Epithelial cell of esophagus (primary cell): Measurements from ENCODE around the gene MAPK8IP3.

Experiments used
- DNase-seq: peaks from one replicate; pipeline ENCODE4 v3.0.0; 2010; ENCODE audit warnings: low read depth
- H3K4me3 ChIP-seq: 2 replicates; pipeline ENCODE4 v1.5.1; 2011; ENCODE audit warnings: mild to moderate bottlenecking, low read length, control low read depth
- TF ChIP-seq, protein P1 (sequence below): IDR thresholded peaks from 2 replicates; pipeline ENCODE4 v1.5.1; 2011; ENCODE audit warnings: low read depth, mild to moderate bottlenecking, low read length, control low read depth, inconsistent platforms; ENCODE audit not compliant: insufficient read depth; ENCODE audit errors: missing control alignments

MAPK8IP3 gene

DNA sequence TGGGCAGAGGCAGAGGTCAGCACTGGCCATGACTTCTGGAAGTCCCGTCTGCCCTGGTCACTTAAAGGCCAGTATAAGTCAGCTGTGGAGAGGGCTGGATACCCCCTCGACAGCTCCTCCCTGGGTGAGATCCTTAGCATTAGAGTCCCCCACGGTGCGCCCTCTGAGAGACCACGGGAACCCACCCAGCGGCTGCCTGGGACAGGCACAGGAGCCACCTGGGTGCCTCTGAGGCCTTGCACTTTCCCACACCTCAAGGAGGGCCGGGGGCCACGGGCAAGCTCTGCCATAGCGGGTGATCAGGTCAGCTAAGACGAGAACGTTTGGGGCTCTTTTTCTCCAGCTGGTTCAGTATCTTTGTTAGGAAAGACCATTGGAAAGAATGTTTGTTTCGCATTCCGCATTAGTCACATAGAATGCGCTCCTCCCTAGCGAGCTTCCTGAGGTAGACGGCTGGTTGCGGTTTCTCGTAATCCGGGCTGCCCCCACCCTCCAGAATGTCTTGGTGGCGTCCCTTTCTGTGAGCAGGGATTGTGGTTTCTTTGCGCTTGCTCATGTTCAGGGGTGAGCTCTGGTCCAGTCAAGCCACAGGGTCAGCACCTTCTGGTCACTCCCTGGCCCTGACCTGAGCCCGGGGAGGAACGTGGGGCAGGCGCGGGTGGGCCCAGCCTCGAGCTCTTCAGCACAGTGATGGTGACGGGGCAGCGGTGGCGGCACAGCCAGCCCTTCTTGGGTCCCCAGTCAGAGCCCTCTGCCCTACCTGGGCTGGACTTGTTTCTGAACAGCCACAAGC, 40.1 kb downstream of the MAPK8IP3 start:
- DNase-seq, result peak; percentile 54
- H3K4me3 ChIP-seq, result no peak overlapping the region
- TF ChIP-seq, protein P1, sequence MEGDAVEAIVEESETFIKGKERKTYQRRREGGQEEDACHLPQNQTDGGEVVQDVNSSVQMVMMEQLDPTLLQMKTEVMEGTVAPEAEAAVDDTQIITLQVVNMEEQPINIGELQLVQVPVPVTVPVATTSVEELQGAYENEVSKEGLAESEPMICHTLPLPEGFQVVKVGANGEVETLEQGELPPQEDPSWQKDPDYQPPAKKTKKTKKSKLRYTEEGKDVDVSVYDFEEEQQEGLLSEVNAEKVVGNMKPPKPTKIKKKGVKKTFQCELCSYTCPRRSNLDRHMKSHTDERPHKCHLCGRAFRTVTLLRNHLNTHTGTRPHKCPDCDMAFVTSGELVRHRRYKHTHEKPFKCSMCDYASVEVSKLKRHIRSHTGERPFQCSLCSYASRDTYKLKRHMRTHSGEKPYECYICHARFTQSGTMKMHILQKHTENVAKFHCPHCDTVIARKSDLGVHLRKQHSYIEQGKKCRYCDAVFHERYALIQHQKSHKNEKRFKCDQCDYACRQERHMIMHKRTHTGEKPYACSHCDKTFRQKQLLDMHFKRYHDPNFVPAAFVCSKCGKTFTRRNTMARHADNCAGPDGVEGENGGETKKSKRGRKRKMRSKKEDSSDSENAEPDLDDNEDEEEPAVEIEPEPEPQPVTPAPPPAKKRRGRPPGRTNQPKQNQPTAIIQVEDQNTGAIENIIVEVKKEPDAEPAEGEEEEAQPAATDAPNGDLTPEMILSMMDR, result no peak

DNA sequence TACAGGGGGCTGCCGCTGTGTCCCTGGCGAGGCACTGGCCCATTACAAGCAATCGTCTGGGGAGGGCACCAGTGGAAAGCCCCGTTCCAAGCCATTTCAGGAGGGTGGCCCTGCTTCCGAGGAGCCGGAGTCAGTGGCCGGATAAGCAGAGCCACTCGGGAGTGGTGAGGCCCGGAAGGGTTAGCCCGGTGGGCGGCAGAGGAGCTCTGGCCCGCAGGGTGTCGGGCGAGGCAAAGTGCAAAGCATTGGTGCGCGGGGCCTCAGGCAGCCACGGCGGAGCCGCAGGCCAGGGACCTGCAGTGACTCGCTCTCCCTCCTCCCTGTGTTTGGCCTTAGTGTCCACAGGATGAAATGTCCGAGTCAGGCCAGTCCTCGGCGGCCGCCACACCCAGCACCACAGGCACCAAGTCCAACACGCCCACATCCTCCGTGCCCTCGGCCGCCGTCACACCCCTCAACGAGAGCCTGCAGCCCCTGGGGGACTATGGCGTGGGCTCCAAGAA, 40.7 kb downstream of the MAPK8IP3 start:
- no peak overlapping the region for H3K4me3 ChIP-seq
- TF ChIP-seq, protein P1, result no peak
- no peak for DNase-seq

DNA sequence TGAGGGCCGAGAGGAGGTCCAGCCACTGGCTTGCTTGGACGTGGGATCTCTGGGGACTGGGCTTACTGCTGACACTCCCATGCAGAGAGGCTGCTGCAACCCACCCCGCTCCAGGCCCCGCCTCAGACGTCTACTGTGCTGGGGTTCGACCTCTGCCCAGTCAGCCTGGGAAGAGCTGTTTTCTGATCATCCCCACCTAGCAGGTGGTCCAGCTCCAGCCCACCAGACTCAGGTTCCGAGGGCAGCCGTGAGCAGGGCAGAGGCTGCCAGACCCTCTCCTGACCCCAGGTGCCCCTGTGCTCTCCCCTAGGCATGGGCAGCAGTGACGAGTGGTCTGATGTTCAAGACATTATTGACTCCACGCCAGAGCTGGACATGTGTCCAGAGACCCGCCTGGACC, 41.9 kb downstream of the MAPK8IP3 start:
- H3K4me3 ChIP-seq, result no peak overlapping the region
- DNase-seq, result no peak
- TF ChIP-seq, protein P1, result no peak

DNA sequence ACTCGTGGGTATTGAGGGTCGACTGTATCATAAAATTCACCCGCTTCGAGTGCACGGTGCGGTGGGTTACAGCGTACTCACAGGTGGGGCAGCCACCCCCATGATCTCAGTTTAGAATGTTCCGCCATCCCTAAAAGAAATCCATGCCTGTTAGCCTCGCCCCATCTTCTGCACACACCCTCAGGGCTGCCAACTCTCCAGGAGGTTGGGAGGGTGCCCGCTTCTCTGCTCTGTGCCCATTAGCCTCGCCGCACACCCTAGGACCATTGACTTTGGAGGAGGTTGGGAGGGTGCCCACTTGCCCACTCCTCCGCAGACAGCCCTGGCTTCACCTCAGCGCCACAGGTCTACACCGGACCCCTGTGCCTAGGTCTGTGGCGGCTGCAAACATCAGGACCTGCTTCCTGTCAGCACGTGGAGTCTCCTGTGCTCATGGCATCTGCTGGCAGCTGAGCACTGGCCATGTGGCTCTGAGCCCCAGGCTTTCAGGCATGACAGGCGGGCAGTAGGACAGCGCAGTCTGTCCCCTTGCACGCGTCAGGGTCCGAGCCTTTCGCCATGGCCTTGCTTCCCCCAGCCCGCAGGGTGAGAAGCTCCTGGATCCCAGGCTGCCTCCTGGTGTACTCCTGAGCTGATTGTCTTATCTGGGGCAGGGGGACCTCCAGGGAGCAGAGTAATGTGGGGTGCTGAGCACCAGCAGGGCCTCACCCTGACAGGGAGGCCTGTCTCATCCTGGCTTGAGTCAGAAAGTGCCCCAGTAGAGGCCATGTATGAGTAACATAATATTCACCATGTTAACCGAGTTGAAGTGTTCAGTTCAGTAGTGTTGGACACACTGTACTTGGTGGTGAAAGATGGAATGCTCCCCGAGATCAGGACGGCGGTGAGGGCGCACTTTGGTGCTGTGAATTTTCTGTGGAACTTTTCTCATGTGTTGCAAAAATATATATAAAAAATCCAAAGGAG, 43.4 kb downstream of the MAPK8IP3 start:
- H3K4me3 ChIP-seq, result no peak overlapping the region
- peak; percentile 50 for DNase-seq
- TF ChIP-seq, protein P1, result no peak

DNA sequence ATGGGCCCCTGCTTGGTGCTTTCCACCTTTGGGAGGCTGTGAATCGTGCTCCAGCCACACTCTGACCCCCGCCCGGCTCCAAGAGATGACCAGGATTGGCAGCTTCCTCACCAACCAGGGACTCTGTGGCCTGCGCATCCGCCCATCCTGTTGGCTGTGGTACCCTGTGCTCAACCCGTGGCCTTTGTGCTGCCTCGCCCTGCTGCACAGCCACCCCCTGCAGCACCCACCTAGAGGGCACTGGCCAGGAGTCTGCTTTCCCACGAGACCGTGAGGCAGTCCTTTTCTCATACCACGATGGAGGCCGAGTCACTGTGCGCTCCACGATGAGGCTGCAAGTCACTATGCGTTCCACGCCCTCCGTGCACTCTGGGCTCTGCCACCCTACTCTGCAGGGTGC, 46.0 kb downstream of the MAPK8IP3 start:
- DNase-seq, result no peak
- TF ChIP-seq, protein P1, result no peak
- H3K4me3 ChIP-seq, result no peak overlapping the region

DNA sequence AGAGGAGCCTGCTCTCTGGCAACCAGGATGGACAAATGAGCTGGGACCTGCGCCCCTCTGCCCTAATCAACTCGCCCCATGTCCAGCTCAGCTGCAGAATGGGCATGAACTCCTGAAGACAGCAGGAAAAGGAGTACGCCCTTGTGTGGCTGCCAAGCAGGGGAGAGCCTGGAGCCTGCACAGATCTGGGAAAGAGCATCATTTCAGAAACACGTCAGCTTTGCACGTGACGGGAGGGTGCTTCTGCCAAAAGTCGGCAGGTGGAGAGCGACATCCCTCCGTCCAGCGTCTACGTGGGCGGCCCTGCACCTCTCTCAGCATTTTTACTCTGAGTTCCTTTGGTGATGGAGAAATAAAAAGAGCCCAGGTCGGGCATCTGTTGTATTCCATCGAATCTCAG, 46.9 kb downstream of the MAPK8IP3 start:
- no peak overlapping the region for H3K4me3 ChIP-seq
- DNase-seq, result no peak
- TF ChIP-seq, protein P1, result no peak
